Endothelial cell of umbilical vein (primary cell): ENCODE data around the gene CLRN3. TPM values are rescaled to one million over a fixed set of nuclear protein-coding genes. Genes with fewer than 3 reads are reported as not detected.

ENCODE experiments used
- BruUV-seq: library from RNA; stranded (reverse); fragments of 400-500 nt; replicated peaks from 2 replicates; lab custom pipeline; 2021; lab: Mats Ljungman, UMichigan
- CTCF ChIA-PET: fragments of 300-600, 350-600 bp; sonication (Branson Sonifier 250); formaldehyde crosslinking; loops from one replicate; lab custom pipeline; 2021; ENCODE audit warnings: antibody characterized with exemption, inconsistent platforms; lab: Charles Lee
- POLR2A ChIA-PET: fragments of 300-600, 350-600 bp; sonication (Branson Sonifier 250); formaldehyde crosslinking; loops from one replicate; lab custom pipeline; 2021; ENCODE audit warnings: antibody characterized with exemption, inconsistent platforms; lab: Charles Lee
- DNase-seq: peaks from one replicate; pipeline ENCODE4 v3.0.0-alpha.2; 2011; ENCODE audit warnings: low read depth, low spot score
- FAIRE-seq: peaks from 2 replicates; lab custom pipeline; 2011; peaks lifted over from hg19 to GRCh38; lab: Jason Lieb, UNC
- H2AFZ ChIP-seq: 2 replicates; pipeline ENCODE4 v1.6.0; 2012; ENCODE audit warnings: low read depth, low read length, control low read depth, inconsistent platforms
- H3K27ac ChIP-seq: 2 replicates; pipeline ENCODE4 v1.5.1; 2011; ENCODE audit warnings: low read depth, mild to moderate bottlenecking, control low read depth, low read length, moderate library complexity; ENCODE audit not compliant: insufficient read depth
- H3K27me3 ChIP-seq, 2 experiments: 2 replicates each; pipeline versions ENCODE4 v1.6.0 to v1.6.1; 2011; ENCODE audit warnings: low read length in 2 of 2, mixed read lengths in 1 of 2; ENCODE audit not compliant: control insufficient read depth in 2 of 2, insufficient read depth in 2 of 2
- H3K36me3 ChIP-seq, 2 experiments: 2 replicates in 1 of 2; 3 replicates in 1 of 2; pipeline ENCODE4 v1.5.1; 2011; ENCODE audit warnings: low read length in 2 of 2, mild to moderate bottlenecking in 1 of 2, moderate library complexity in 1 of 2; ENCODE audit not compliant: control insufficient read depth in 2 of 2, insufficient read depth in 2 of 2; ENCODE audit errors: extremely low read depth in 1 of 2
- H3K4me1 ChIP-seq: 3 replicates; pipeline ENCODE4 v1.5.1; 2011; ENCODE audit warnings: mild to moderate bottlenecking, low read length; ENCODE audit not compliant: control insufficient read depth, insufficient read depth; ENCODE audit errors: extremely low read depth
- H3K4me2 ChIP-seq: 2 replicates; pipeline ENCODE4 v1.6.1; 2011; ENCODE audit warnings: low read length, control low read depth, mixed read lengths; ENCODE audit not compliant: insufficient read depth
- H3K4me3 ChIP-seq, 3 experiments: fragments of 200-600 bp in 1 of 3; sonication (generic), shearing (Covaris generic) in 1 of 3; replicated peaks in 1 of 3; 2 replicates each; pipeline ENCODE4 v1.5.1; 2011 to 2016; ENCODE audit warnings: control low read depth in 3 of 3, low read length in 3 of 3, mild to moderate bottlenecking in 2 of 3, inconsistent platforms in 1 of 3, low read depth in 1 of 3, moderate library complexity in 1 of 3; ENCODE audit not compliant: insufficient read depth in 1 of 3
- H3K79me2 ChIP-seq: 2 replicates; pipeline ENCODE4 v1.6.0; 2012; ENCODE audit warnings: low read length, inconsistent platforms; ENCODE audit not compliant: control insufficient read depth, insufficient read depth
- H3K9ac ChIP-seq: replicated peaks from 2 replicates; pipeline ENCODE3; 2011; ENCODE audit warnings: low read length, control low read depth; ENCODE audit not compliant: insufficient read depth; ENCODE audit errors: extremely low read depth
- H3K9me1 ChIP-seq: replicated peaks from 3 replicates; pipeline ENCODE4 v1.6.0; 2011; ENCODE audit warnings: mild to moderate bottlenecking, low read length; ENCODE audit not compliant: control insufficient read depth, insufficient read depth; ENCODE audit errors: extremely low read depth
- H3K9me3 ChIP-seq: replicated peaks from 2 replicates; pipeline ENCODE4 v1.5.1; 2012; ENCODE audit warnings: low read length, inconsistent platforms; ENCODE audit not compliant: control insufficient read depth, insufficient read depth
- H4K20me1 ChIP-seq: replicated peaks from 2 replicates; pipeline ENCODE3; 2011; ENCODE audit warnings: mild to moderate bottlenecking, low read length; ENCODE audit not compliant: control insufficient read depth, insufficient read depth; ENCODE audit errors: extremely low read depth
- CTCF ChIP-seq, 2 donors: IDR thresholded peaks; 1 replicate in 1 of 2; 2 replicates in 1 of 2; pipeline ENCODE4 v1.5.1; 2011; ENCODE audit warnings: low read length in 2 of 2, mild to moderate bottlenecking in 2 of 2, moderate library complexity in 2 of 2, control low read depth in 1 of 2, inconsistent platforms in 1 of 2, low read depth in 1 of 2; ENCODE audit not compliant: insufficient read depth in 1 of 2; ENCODE audit errors: extremely low read depth in 1 of 2
- EZH2 ChIP-seq: IDR thresholded peaks from 2 replicates; pipeline ENCODE4 v1.6.1; 2012; ENCODE audit warnings: borderline replicate concordance, low read depth, mild to moderate bottlenecking, moderate library complexity, low read length, inconsistent platforms; ENCODE audit not compliant: severe bottlenecking
- FOS ChIP-seq: IDR thresholded peaks from 2 replicates; pipeline ENCODE4 v1.6.1; 2011; ENCODE audit warnings: mild to moderate bottlenecking, low read length, moderate library complexity, borderline replicate concordance; ENCODE audit not compliant: insufficient read depth
- GATA2 ChIP-seq: IDR thresholded peaks from 2 replicates; pipeline ENCODE4 v1.7.0; 2011; ENCODE audit warnings: low read depth, mild to moderate bottlenecking, moderate library complexity, mixed read lengths, low read length; ENCODE audit not compliant: insufficient read length, insufficient read depth
- JUN ChIP-seq: IDR thresholded peaks from 2 replicates; pipeline ENCODE4 v1.6.1; 2011; ENCODE audit warnings: borderline replicate concordance, low read depth; ENCODE audit not compliant: insufficient read length, insufficient read depth
- MYC ChIP-seq: IDR thresholded peaks from one replicate; pipeline ENCODE4 v1.6.1; 2011; ENCODE audit warnings: mild to moderate bottlenecking, low read depth, low read length
- POLR2A ChIP-seq: IDR thresholded peaks from 2 replicates; pipeline ENCODE4 v1.6.1; 2012; ENCODE audit warnings: low read depth, mild to moderate bottlenecking, control low read depth, low read length
- POLR2AphosphoS5 ChIP-seq: IDR thresholded peaks from 2 replicates; pipeline ENCODE4 v1.6.1; 2012; ENCODE audit warnings: low read depth, mild to moderate bottlenecking, control low read depth, low read length, moderate library complexity; ENCODE audit not compliant: insufficient read depth
- dilution Hi-C: fragments of 300-500 bp; cut with MboI; formaldehyde crosslinking; loops from one replicate; pipeline ENCODE4 v1.15.0; 2019; ENCODE audit warnings: low sequenced_read_pairs; ENCODE audit not compliant: extremely low pct_ligation_motif_present
- intact Hi-C: fragments of 100-400 bp; cut with micrococcal nuclease; formaldehyde crosslinking; loops from one replicate; pipeline ENCODE4 v1.10.0; 2022
- polyA plus RNA-seq, 4 experiments: library from polyadenylated mRNA; depleted of rRNA in 3 of 4; stranded (reverse) in 3 of 4; unstranded in 1 of 4; fragments of >200 nt; gene quantifications; 2 replicates each; pipeline versions ENCODE4 v1.2.1 to v1.2.3, GENCODE V29; 2011 to 2012; ENCODE audit warnings: missing spikeins in 1 of 4
- total RNA-seq: library from RNA; stranded (reverse); gene quantifications from 2 replicates; pipeline ENCODE4 v1.2.3, GENCODE V29; 2021
- TF ChIP-seq, protein P1 (sequence below): IDR thresholded peaks from 2 replicates; pipeline ENCODE4 v1.6.1; 2011; ENCODE audit not compliant: insufficient read depth, insufficient read length

The CLRN3 gene
- total and polyA plus RNA-seq, 2 donors (not counting 3 experiments of a cell fraction or from before 2014, with no cell fraction given): 0.07 TPM; not detected in 1

GRCh38 chr10:127860592-127860991, 32.1 kb downstream of the CLRN3 start:
- no peak overlapping the region for H3K9ac ChIP-seq
- FAIRE-seq (no peak), DNase-seq (no peak)
- no peaks in the 10 kb centered on the region for H3K9me3 ChIP-seq
- intact Hi-C loops: no loop called here
- H3K9me1 ChIP-seq: no peaks in the 10 kb centered on the region
- no peaks in the 10 kb centered on the region for H3K27me3 ChIP-seq
- TF ChIP-seq POLR2AphosphoS5 (no peak), EZH2 (no peak), GATA2 (no peak), JUN (no peak), CTCF (IDR thresholded peaks at IDR 0.05; ENCODE audit: extremely low read depth in 1 of 2, insufficient read depth in 1 of 2, low read depth in 1 of 2, low read length in 2 of 2) (no peak), MYC (no peak), FOS (no peak), POLR2A (no peak)
- TF ChIP-seq, protein P1, sequence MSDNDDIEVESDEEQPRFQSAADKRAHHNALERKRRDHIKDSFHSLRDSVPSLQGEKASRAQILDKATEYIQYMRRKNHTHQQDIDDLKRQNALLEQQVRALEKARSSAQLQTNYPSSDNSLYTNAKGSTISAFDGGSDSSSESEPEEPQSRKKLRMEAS: no peak
- H3K36me3 ChIP-seq: no peaks in the 10 kb centered on the region
- H3K4me1 ChIP-seq: no peaks in the 10 kb centered on the region
- dilution Hi-C loops: no loop called here
- H4K20me1 ChIP-seq: no peaks in the 10 kb centered on the region
- ChIA-PET POLR2A (no interaction called here), CTCF (no interaction called here)
- no peaks in the 10 kb centered on the region for H3K79me2 ChIP-seq
- H3K27ac ChIP-seq: no peak overlapping the region
- no peak overlapping the region for H3K4me3 ChIP-seq
- no peak overlapping the region for H2AFZ ChIP-seq
- no peak overlapping the region for H3K4me2 ChIP-seq
- BruUV-seq: no TSS peak
